Psoas muscle (tissue), 8 donors: ENCODE results near the gene PM20D2. TPM values are rescaled to one million over a fixed set of nuclear protein-coding genes. Genes with fewer than 3 reads are reported as not detected.

ENCODE experiments used
- ATAC-seq, 4 donors: fragments of 200-7000 bp; cut with Tn5 transposase; one replicate each; pipeline ENCODE4 v1.9.1; 2020; ENCODE audit warnings: moderate library complexity in 3 of 4, mild to moderate bottlenecking in 2 of 4
- DNase-seq, 2 donors: peaks; one replicate each; pipeline ENCODE4 v3.0.0-alpha.2; 2020
- H3K27ac ChIP-seq: fragments of 200-600 bp; one replicate; pipeline ENCODE4 v1.8.0; 2022
- H3K27me3 ChIP-seq, 3 donors: fragments of 200-600 bp in 1 of 3; one replicate each; pipeline versions ENCODE4 v1.6.1 to v1.8.0; 2013 to 2022; ENCODE audit warnings: low read length in 2 of 3, mild to moderate bottlenecking in 2 of 3, moderate library complexity in 1 of 3; ENCODE audit not compliant: insufficient read depth in 3 of 3
- H3K36me3 ChIP-seq, 2 donors: fragments of 200-600 bp in 1 of 2; one replicate each; pipeline versions ENCODE4 v1.6.1 to v1.8.0; 2013 to 2022; ENCODE audit warnings: low read depth in 1 of 2, mild to moderate bottlenecking in 1 of 2, moderate library complexity in 1 of 2; ENCODE audit not compliant: insufficient read depth in 1 of 2
- H3K4me1 ChIP-seq: fragments of 200-600 bp; one replicate; pipeline ENCODE4 v1.8.0; 2022
- H3K4me3 ChIP-seq: fragments of 200-600 bp; one replicate; pipeline ENCODE4 v1.8.0; 2022; ENCODE audit warnings: mild to moderate bottlenecking
- H3K9me3 ChIP-seq: fragments of 200-600 bp; one replicate; pipeline ENCODE4 v1.8.0; 2022
- WGBS, 3 donors: extraction: QIAGEN DNeasy Blood & Tissue Kit; methylation state at CpG; one replicate each; pipeline versions ENCODE4 v1.1.6 to v1.1.7; 2013; 5-methylcytosine and 5-hydroxymethylcytosine counted together
- intact Hi-C, 2 donors: fragments of 100-400 bp; cut with DNase I; formaldehyde crosslinking; loops; one replicate each; pipeline versions ENCODE4 v1.11.0 to v1.14.2; 2022
- polyA plus RNA-seq, 3 donors: library from polyadenylated mRNA; stranded (reverse); fragments of 200-250 nt; gene quantifications; one replicate each; pipeline ENCODE4 v1.2.3, GENCODE V29; 2013
- total RNA-seq, 4 donors: library from RNA; stranded (reverse); fragmentation: NEBNext Ultra II Directional in 2 of 4; extraction: Animal tissue kit (Norgen Biotek cat#: 25700) in 2 of 4; gene quantifications; one replicate each; pipeline versions ENCODE4 v1.2.1 to v1.2.4, GENCODE V29; 2021 to 2023
- TF ChIP-seq, protein P1 (sequence below): fragments of 200-600 bp; IDR thresholded peaks from one replicate; pipeline ENCODE4 v1.8.0; 2022; ENCODE audit warnings: antibody characterized with exemption
- donor health status: healthy with polysubstance abuse.
- donor health status: DM: no; HTN: no; CAD: no; lungs with moderate emphysema.
- donor health status: Bipolar disorder and iron deficiency.
- donor health status: healthy.
- donor health status: DM: yes; HTN: yes; CAD: no.
- donor health status: DM: no; HTN: no; CAD: no.
- donor health status: DM: no; HTN: no; CAD: no.
- donor health status: DM: yes; HTN: yes; CAD: no.

Gene PM20D2
- total and polyA plus RNA-seq, 7 donors = 2.7 to 56.2 (median 13.5) TPM

DNA sequence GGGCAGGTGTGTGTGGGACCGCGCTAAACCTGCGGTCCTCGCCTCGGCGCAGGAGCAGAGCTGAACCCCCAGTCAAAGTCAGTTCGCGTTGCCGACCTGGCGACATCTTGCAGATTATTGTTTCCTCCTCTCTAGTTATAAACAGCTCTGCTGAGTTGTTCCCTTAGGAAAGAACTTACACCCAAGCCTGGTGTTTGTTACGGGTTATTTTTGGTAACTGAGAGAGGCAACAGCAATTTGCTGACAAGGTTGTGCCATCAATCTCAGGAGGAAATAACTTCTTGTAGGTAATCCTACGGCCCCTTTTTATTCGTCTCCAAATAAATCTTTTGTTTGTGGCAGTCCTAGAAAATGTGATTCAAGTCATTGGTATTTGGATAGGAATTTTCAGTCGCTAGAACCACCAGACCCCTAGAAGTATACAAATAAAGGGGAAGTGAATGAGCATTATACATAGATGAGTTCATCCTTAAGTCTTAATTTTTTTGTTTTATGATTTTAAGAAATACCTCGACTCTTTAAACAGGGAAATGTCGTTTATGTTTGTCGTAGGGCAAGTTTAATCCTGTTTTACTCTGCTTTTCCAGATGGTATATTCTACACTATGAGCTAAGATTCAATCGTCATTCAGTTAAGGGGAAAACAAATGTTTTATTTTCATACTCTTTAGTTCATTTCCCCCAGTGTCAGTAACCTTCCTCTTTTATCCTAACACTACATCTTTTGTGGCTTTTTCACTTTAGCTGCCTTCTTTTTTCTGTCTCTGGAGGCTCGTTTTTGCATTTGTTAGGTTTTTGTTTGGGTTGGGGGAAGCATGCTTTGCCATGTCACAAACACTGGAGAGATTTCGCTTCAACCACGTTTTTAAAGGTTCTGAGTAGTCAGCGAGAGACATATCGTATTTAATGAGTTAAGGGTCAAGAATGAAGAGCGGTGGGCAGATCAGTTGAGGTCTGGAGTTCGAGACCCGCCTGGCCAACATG, 1.2 kb downstream of the PM20D2 start:
- Histone ChIP-seq H3K9me3 (no peaks in the 10 kb centered on the region), H3K27ac (peak overlapping the region; percentile 100), H3K4me1 (peaks cover 13% of the 10 kb centered on the region), H3K27me3 (no peaks in the 10 kb centered on the region), H3K36me3 (peaks cover 0 to 33% of the 10 kb centered on the region in 2 donors), H3K4me3 (peak overlapping the region; percentile 95)
- 23 to 25% (median 25%) methylated on average over 26 of the region's 26 CpGs for WGBS, 3 donors
- DNase-seq (peak in 1 of 2 donors; percentile 70), ATAC-seq (peak; percentile 77 to 90 (median 82))
- TF ChIP-seq, protein P1, sequence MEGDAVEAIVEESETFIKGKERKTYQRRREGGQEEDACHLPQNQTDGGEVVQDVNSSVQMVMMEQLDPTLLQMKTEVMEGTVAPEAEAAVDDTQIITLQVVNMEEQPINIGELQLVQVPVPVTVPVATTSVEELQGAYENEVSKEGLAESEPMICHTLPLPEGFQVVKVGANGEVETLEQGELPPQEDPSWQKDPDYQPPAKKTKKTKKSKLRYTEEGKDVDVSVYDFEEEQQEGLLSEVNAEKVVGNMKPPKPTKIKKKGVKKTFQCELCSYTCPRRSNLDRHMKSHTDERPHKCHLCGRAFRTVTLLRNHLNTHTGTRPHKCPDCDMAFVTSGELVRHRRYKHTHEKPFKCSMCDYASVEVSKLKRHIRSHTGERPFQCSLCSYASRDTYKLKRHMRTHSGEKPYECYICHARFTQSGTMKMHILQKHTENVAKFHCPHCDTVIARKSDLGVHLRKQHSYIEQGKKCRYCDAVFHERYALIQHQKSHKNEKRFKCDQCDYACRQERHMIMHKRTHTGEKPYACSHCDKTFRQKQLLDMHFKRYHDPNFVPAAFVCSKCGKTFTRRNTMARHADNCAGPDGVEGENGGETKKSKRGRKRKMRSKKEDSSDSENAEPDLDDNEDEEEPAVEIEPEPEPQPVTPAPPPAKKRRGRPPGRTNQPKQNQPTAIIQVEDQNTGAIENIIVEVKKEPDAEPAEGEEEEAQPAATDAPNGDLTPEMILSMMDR = no peak
- intact Hi-C loops = loop anchor here (2.0 to 10.0 kb wide), 2 partner anchors 64 to 112 kb away; no protein-coding TSS in a partner anchor

DNA sequence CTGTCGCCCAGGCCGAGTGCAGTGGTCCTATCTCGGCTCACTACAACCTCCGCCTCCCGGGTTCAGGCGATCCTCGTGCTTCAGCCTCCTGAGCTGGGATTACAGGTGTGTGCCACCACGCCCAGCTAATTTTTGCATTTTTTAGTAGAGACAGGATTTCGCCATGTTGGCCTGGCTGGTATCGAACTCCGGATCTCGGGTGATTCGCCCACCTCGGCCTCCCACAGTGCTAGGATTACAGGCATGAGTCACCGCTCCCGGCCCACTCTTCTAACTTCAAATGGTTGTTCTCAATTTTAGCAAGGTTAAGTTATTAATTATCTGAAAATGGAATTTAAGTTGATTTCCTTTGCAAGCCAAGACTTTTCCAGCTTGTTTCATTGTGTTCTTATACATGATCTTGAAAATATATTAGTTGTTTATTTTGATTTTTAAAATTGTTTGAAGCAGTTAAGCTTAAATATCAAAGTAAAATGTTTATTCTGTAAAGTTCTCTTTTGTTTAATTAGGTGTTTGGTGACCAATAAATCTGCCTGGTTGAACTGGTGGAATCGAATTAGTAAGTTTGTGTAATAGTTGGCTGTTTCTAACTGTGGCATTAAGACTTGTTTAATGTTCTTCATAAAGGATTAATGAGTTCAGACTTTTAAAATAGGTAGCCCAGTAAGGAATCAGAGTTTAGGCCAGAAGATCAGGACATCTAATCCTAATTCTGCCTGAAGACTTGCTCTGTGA, 2.3 kb downstream of the PM20D2 start:
- no peaks in the 10 kb centered on the region for H3K27me3 ChIP-seq
- intact Hi-C loops = loop anchor here in 1 of 2 donors (10.0 kb wide), 1 partner anchor 113 kb away; no protein-coding TSS in a partner anchor
- DNase-seq (peak in 1 of 2 donors; percentile 56), ATAC-seq (no peak)
- peak overlapping the region; percentile 95 for H3K4me3 ChIP-seq
- peaks cover 0 to 37% of the 10 kb centered on the region in 2 donors for H3K36me3 ChIP-seq
- peak overlapping the region; percentile 100 for H3K27ac ChIP-seq
- H3K9me3 ChIP-seq = no peaks in the 10 kb centered on the region
- WGBS, 3 donors = 60 to 77% (median 66%) methylated on average over 17 of the region's 17 CpGs
- TF ChIP-seq, protein P1 = no peak
- H3K4me1 ChIP-seq = peaks cover 20% of the 10 kb centered on the region

DNA sequence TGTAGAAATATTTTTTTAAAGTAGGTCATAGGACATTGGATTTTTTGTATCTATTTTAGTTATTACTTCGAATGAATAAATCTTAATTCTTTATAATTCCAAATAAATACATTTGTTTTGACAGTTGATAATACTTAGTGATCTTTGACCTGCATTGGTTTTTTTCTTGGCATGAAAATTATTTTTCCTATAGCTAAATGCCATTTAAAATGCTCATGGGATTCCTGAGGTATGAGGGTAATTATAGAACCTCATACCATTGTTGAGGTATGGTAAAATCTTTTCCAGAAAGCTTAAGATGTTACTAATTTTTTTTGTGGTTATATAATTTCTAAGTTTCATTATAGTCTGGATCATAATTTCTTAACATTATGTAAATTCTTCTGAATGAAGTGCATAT, 8.3 kb downstream of the PM20D2 start:
- Histone ChIP-seq H3K27ac (peak overlapping the region; percentile 28), H3K36me3 (peaks cover 0 to 87% of the 10 kb centered on the region in 2 donors), H3K4me1 (peaks cover 14% of the 10 kb centered on the region), H3K4me3 (no peak overlapping the region), H3K27me3 (no peaks in the 10 kb centered on the region), H3K9me3 (no peaks in the 10 kb centered on the region)
- TF ChIP-seq, protein P1 = no peak
- WGBS, 3 donors = 78 to 89% (median 85%) methylated on average over 1 of the region's 1 CpG
- no peak for DNase-seq
- ATAC-seq = no peak
- intact Hi-C loops = no loop called here

DNA sequence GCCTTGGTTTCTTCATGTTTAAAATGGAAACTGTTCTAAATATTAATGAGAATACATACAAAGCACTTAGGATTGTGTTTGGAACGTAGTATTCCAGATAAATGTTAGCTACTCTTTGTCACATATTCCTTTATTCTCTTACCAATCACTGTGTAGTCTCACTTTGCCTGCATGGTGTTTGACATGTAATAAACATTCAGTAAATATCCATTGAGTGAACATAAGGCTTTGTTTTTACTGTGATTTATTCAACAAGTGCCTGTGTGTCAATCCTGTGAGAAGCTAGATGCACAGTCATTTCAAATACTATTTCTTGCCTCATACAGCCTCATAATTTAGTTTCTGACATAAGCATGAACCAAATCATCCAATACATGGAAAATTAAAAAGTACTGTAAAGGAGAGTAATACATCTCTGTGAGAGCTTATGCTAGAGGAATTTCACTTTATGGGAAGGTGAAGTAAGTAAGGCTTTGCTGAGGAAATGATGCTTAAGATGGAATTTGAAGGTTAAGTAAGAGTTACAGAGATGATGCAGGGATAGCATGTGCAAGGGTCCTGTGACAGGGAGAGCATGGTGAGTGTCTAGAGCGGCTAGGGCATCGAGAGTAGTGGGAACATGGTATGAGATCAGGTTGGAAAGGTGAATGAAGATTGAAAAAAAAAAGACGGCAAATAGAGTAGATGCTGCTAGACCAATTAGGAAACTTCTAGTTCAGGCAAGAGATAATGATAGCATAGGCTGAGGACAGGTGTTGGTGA, 14.7 kb downstream of the PM20D2 start:
- TF ChIP-seq, protein P1 = no peak
- no peak for DNase-seq
- Histone ChIP-seq H3K4me1 (peaks cover 20% of the 10 kb centered on the region), H3K36me3 (peaks cover 2 to 87% of the 10 kb centered on the region in 2 donors), H3K27me3 (no peaks in the 10 kb centered on the region), H3K4me3 (no peak overlapping the region), H3K27ac (peak overlapping the region; percentile 90), H3K9me3 (no peaks in the 10 kb centered on the region)
- intact Hi-C loops = no loop called here
- WGBS, 3 donors = 95 to 97% (median 95%) methylated on average over 4 of the region's 4 CpGs
- no peak for ATAC-seq
